Stimulated activated effector memory CD8-positive, alpha-beta T cell treated with anti-CD3 and anti-CD28 coated beads, Interleukin-12 subunit alpha, Interleukin-12 subunit beta, amount 100 ng/mL, for 72 hours (primary cell): ENCODE measurements around the gene SLC25A39.
"Not testable (repeated sequence)": the region's sequence is repeated elsewhere in the genome, so short reads cannot be mapped to it uniquely, and the experiment has no call there.

Experiments
- ATAC-seq: fragments of 150-1000 bp; cut with Tn5 transposase; 2 replicates; pipeline ENCODE4 v1.10.0; 2021
- DNase-seq, 2 donors: peaks; one replicate each; pipeline ENCODE4 v3.0.0; 2021 to 2022; ENCODE audit warnings: low spot score in 2 of 2
- H3K27ac Mint-ChIP-seq: one replicate; pipeline ENCODE4 v1.8.0; 2022; ENCODE audit warnings: mild to moderate bottlenecking, mixed read lengths
- H3K36me3 Mint-ChIP-seq: one replicate; pipeline ENCODE4 v1.8.0; 2022; ENCODE audit warnings: mild to moderate bottlenecking, mixed read lengths
- H3K4me1 Mint-ChIP-seq: one replicate; pipeline ENCODE4 v1.8.0; 2022; ENCODE audit warnings: mixed read lengths
- H3K4me3 Mint-ChIP-seq: one replicate; pipeline ENCODE4 v1.8.0; 2022; ENCODE audit warnings: mild to moderate bottlenecking, mixed read lengths
- H3K9me3 Mint-ChIP-seq: one replicate; pipeline ENCODE4 v1.8.0; 2022; ENCODE audit warnings: mixed read lengths

Gene SLC25A39

DNA sequence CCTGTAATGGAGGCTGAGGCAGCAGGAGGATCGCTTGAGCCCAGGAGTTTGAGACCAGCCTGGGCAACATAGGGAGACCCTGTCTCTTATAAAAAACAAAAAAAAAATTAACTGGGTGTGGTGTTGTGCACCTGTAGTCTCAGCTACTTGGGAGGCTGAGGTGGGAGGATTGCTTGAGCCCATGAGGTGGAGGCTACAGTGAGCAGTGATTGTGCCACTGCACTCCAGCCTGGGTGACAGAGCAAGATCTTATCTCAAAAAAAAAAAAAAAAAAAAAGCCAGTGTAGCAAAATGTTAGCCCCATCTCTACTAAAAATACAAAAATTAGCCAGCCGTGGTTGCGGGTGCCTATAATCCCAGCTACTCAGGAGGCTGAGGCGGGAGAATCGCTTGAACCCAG, 5.6 kb upstream of the SLC25A39 start:
- not testable (repeated sequence) for H3K4me3 Mint-ChIP-seq, H3K9me3 Mint-ChIP-seq, DNase-seq, H3K27ac Mint-ChIP-seq, ATAC-seq, H3K36me3 Mint-ChIP-seq
- peaks cover 12% of the 10 kb centered on the region for H3K4me1 Mint-ChIP-seq

- DNase-seq, H3K27ac Mint-ChIP-seq, ATAC-seq, H3K36me3 Mint-ChIP-seq, H3K4me3 Mint-ChIP-seq, H3K9me3 Mint-ChIP-seq: not testable (repeated sequence)
- peaks cover 12% of the 10 kb centered on the region for H3K4me1 Mint-ChIP-seq
Measured at GRCh38 chr17:44329516-44329915, 4.9 kb upstream of the SLC25A39 start.

DNA sequence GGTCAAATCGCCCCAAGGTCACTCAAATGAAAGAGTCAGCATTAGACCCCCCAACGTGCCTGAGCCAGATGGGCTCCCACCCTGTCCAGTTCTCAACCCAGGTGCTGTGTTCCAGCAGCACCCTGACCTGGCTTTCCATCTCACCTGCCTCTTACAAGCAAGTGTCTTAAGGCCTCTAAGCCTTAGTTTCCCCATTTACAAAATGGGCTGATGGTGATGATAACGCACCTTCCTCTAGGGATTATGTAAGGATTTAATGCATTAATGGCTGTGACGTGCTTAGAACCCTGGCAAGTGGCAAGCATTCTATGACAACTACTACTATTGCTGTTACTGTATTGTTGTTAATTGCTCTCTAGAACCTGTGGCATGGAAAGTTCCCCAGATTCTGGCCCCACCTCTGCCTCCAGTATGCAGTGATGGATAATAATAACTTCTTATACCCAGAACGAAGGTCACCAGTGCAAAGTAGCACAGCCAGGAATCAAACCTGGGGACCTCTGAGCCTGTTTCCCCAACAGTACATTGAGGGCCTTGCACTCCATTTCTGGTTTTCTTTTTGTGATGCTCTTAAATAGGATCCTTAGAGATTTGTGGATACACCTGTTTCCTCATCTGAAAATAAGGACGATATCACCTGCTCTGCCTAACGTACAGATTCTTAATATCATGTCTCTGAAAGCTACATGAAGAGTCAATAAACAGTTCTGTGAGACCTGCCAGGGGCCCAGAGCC, 3.3 kb upstream of the SLC25A39 start:
- no peak overlapping the region for H3K4me3 Mint-ChIP-seq
- peaks cover 3% of the 10 kb centered on the region for H3K36me3 Mint-ChIP-seq
- H3K4me1 Mint-ChIP-seq: peaks cover 25% of the 10 kb centered on the region
- peak overlapping the region; percentile 40 for H3K27ac Mint-ChIP-seq
- H3K9me3 Mint-ChIP-seq: no peaks in the 10 kb centered on the region
- DNase-seq: no peak
- ATAC-seq: no peak

GRCh38 chr17:44326861-44327444, 2.3 kb upstream of the SLC25A39 start:
- peak overlapping the region; percentile 91 for H3K27ac Mint-ChIP-seq
- H3K9me3 Mint-ChIP-seq: no peaks in the 10 kb centered on the region
- peak overlapping the region; percentile 91 for H3K4me3 Mint-ChIP-seq
- ATAC-seq: peak; percentile 84
- peaks cover 10% of the 10 kb centered on the region for H3K36me3 Mint-ChIP-seq
- H3K4me1 Mint-ChIP-seq: peaks cover 33% of the 10 kb centered on the region
- DNase-seq: peak; percentile 84 to 94

DNA sequence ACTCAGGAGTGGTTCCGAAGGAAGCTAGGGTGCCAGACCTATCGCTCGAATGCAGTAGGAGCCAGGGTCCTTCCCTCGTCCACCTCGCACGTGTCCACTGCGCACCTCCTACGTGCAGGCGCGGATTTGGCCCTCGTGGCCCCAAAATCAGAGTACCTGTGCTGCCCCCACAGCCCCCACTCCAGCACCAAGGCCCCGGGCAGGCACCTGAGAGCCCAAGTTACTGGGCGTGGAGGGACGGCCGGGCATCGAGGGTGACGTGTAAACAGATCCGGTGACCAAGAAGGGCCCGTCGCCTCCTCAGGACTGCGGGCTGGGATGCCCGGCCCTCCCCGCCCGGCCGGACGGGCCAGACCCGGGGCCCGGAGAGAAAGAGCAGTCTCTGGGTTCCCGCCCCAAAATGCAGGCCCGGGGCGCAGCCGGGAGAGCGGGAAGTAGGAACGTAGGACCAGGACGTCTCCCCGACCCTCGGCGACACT, 492 bp downstream of the SLC25A39 start:
- H3K27ac Mint-ChIP-seq: no peak overlapping the region
- ATAC-seq (no peak), DNase-seq (no peak)
- no peaks in the 10 kb centered on the region for H3K9me3 Mint-ChIP-seq
- peak overlapping the region; percentile 91 for H3K4me3 Mint-ChIP-seq
- peaks cover 34% of the 10 kb centered on the region for H3K4me1 Mint-ChIP-seq
- peaks cover 32% of the 10 kb centered on the region for H3K36me3 Mint-ChIP-seq

GRCh38 chr17:44323359-44324091, 1.1 kb downstream of the SLC25A39 start:
- Mint-ChIP-seq H3K36me3 (peaks cover 32% of the 10 kb centered on the region), H3K4me3 (peak overlapping the region; percentile 91), H3K9me3 (no peaks in the 10 kb centered on the region), H3K4me1 (peaks cover 35% of the 10 kb centered on the region), H3K27ac (no peak overlapping the region)
- no peak for ATAC-seq
- DNase-seq: no peak

GRCh38 chr17:44322236-44322895, 2.3 kb downstream of the SLC25A39 start:
- DNase-seq (no peak), ATAC-seq (no peak)
- Mint-ChIP-seq H3K4me3 (peak overlapping the region; percentile 91), H3K27ac (no peak overlapping the region), H3K36me3 (peaks cover 32% of the 10 kb centered on the region), H3K9me3 (no peaks in the 10 kb centered on the region), H3K4me1 (peaks cover 39% of the 10 kb centered on the region)

DNA sequence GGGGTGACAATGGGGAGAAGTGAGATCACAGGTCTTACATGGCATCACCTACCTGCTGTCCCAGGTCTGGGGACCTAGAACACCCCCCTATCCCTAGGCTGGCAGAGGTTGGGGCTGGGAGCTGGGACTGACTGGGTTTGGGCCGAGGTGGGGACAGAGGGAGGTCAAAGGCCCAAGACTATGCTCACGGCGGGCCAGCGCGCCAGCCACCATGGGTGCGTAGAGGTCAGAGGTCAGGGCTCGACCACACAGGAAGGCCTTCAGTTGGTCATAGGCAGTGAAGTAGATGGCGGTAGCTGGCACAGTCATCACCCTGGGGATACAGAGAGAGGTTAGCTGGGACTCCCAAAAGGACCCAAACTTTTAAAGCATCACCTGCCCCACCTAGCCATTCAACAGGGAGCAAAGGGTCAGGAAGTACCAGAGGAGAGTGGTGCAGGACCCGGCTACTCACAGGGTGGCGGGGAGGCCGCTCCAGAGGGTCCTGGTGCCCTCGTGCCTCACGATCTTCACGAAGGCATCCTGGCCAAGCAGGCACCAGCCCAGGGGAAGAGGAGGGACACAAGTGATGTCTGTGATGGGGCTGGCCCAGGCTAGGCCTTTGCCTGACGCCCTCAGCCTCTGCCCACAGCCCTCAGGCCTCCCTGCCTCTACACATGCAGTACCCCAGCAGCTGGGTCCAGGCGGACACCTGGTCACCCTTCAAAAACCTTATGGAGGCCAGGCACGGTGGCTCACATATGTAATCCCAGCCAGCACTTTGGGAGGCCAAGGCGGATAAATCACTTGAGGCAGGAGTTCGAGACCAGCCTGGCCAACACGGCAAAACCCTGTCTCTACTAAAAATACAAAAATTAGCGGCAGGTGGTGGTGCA, 3.1 kb downstream of the SLC25A39 start:
- ATAC-seq (no peak), DNase-seq (no peak)
- Mint-ChIP-seq H3K9me3 (no peaks in the 10 kb centered on the region), H3K36me3 (peaks cover 32% of the 10 kb centered on the region), H3K27ac (no peak overlapping the region), H3K4me3 (no peak overlapping the region), H3K4me1 (peaks cover 34% of the 10 kb centered on the region)

DNA sequence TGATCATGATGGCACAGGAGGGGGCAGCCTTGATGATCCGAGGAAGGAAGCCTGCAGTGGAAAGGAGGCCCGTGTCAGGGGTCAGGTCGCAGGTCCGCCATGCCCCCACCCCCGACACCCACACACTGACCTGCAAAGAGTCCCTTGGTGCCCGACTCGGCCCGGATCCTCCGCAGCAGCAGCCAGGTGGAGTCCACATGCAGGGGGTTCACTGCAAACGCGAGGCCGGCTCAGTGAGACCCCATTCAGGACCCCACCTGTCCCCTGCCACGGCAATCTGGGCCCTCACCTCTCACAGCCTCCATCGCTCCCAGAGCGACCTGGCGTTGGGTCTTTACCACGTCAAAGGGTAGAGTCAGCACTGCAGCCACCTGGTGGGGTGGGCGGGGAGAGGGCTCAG, 4.6 kb downstream of the SLC25A39 start:
- Mint-ChIP-seq H3K4me1 (peaks cover 46% of the 10 kb centered on the region), H3K9me3 (no peaks in the 10 kb centered on the region), H3K27ac (no peak overlapping the region), H3K36me3 (peaks cover 32% of the 10 kb centered on the region), H3K4me3 (no peak overlapping the region)
- DNase-seq (no peak), ATAC-seq (no peak)

DNA sequence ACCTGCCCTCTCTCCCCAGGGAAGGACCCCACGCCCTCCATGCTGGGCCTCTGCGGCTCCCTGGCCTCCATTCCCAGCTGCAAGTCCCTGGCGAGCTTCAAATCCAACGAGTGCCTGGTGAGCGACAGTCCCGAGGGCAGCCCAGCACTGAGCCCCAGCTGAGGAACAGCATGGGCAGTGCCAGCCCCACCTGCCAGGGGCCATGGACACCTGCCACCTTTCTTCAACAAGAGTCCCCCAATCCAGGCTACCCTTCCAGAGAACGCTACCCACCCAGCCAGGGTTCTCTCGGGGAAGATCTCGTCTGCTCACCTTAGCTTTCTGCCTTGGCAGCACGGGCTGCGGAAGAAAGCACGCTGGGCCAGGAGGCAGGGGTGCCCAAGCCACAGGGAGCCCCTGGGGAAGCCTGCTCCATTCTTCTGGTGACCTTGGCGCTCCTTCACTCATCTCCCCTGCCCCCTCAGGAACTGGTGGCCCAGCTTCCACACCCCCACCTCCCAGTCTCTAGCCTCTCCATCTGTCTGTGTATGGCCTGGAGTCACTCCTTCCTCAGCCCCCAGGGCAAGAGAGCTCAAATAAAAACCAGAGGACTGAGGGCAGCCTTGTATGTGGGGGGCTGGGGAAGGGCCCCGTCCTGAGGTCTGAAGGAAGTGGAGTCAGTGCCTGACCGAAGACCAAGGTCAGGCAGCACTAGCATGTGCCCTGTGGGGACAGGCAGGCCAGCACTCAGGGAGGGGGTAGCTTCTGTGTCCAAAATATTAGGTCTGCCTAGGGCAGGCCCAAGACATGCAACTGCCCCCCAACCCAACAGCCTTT, 6.3 kb downstream of the SLC25A39 start:
- H3K9me3 Mint-ChIP-seq: no peaks in the 10 kb centered on the region
- no peak overlapping the region for H3K27ac Mint-ChIP-seq
- DNase-seq (no peak), ATAC-seq (no peak)
- peaks cover 37% of the 10 kb centered on the region for H3K4me1 Mint-ChIP-seq
- no peak overlapping the region for H3K4me3 Mint-ChIP-seq
- peaks cover 32% of the 10 kb centered on the region for H3K36me3 Mint-ChIP-seq

DNA sequence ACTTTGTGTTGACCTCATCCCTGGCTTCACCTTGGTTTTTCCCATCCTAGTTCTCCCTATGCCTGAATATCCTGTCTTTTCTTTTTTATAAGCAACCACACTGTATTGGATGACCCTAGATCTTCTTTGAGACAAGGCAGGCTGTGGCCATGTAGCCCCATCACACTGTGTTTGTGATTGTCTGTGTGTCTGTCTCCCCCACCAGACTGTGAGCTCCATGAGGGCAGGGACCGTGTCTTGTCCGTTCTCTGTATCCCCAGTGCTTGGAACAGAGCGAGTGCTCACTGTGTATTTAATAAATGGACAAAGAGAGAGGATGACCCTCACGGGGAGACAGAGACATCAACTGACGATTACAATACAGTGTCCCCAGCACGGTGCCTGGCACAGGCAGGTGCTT, 7.1 kb downstream of the SLC25A39 start:
- DNase-seq: no peak
- Mint-ChIP-seq H3K27ac (no peak overlapping the region), H3K4me1 (peaks cover 30% of the 10 kb centered on the region), H3K4me3 (no peak overlapping the region), H3K9me3 (no peaks in the 10 kb centered on the region), H3K36me3 (peaks cover 28% of the 10 kb centered on the region)
- ATAC-seq: no peak

DNA sequence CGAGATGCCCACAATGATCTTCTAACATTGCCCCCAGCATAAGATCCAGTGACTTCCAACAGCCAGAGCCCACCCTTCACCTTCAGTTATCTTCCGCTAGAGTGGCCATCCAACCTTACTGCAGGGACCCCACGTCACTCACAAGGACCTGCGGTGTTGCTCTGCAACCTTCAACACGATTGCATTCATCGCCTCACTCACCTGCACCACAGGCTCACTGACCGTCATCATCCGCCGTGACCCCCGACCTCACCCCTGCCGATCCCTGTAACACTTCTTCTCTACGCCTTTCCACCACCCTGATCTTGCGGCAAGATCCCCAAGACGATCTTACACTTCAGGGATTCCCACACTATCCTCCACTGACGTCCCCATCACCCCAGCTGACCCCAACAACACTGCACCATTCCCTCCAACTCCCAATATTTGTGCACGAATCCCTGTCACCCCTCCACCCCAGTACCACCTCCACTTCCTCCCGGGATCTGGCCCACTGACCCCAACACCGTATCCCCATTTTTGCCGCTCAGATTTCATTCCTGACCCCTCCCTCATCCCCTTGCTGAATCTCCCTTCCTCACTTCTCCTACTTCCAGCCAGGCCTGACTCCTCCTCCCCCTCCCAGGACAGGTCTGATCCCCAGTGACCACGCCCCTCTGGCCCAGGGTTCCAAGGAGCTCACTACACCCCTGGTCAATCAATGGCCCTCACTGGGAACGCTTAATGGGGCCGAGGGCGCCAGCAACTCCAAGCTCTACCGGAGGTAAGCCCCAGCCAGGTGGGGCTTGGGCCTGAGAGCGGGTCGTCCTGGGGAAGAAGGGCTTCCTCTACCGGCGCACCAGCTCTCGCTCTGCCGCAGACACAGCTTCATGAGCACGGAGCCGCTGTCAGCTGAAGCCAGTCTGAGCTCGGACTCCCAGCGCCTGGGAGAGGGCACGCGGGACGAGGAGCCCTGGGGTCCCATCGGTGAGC, 8.6 kb downstream of the SLC25A39 start:
- ATAC-seq: no peak
- H3K27ac Mint-ChIP-seq: no peak overlapping the region

More for the DNA sequence above, 8.6 kb downstream of the SLC25A39 start:
- Mint-ChIP-seq H3K9me3 (no peaks in the 10 kb centered on the region), H3K36me3 (peaks cover 13% of the 10 kb centered on the region), H3K4me1 (peaks cover 19% of the 10 kb centered on the region), H3K4me3 (peak overlapping the region; percentile 72)
- no peak for DNase-seq
